Skeletal muscle tissue (tissue), 4 donors: ENCODE data around the gene ST3GAL4. TPM values are rescaled to one million over a fixed set of nuclear protein-coding genes. Genes with fewer than 3 reads are reported as not detected.
"Not testable (repeated sequence)": the region's sequence is repeated elsewhere in the genome, so short reads cannot be mapped to it uniquely, and the experiment has no call there.

Experiments used
- H3K27ac ChIP-seq: one replicate; pipeline ENCODE4 v1.7.0; 2013; ENCODE audit warnings: mild to moderate bottlenecking, low read depth, low read length, inconsistent platforms
- H3K27me3 ChIP-seq, 3 donors: one replicate each; pipeline ENCODE4 v1.7.0; 2013; ENCODE audit warnings: low read length in 3 of 3; ENCODE audit not compliant: control insufficient read depth in 3 of 3, insufficient read depth in 3 of 3
- H3K36me3 ChIP-seq, 3 donors: one replicate each; pipeline ENCODE4 v1.7.0; 2013; ENCODE audit warnings: low read length in 3 of 3; ENCODE audit not compliant: control insufficient read depth in 3 of 3, insufficient read depth in 3 of 3
- H3K4me1 ChIP-seq, 3 donors: one replicate each; pipeline ENCODE4 v1.7.0; 2013; ENCODE audit warnings: low read length in 3 of 3, mild to moderate bottlenecking in 3 of 3; ENCODE audit not compliant: control insufficient read depth in 3 of 3, insufficient read depth in 3 of 3
- H3K4me3 ChIP-seq, 3 donors: one replicate each; pipeline ENCODE4 v1.7.0; 2013; ENCODE audit warnings: low read length in 3 of 3
- H3K9ac ChIP-seq, 3 donors: one replicate each; pipeline ENCODE4 v1.7.0; 2013; ENCODE audit warnings: low read length in 3 of 3, mild to moderate bottlenecking in 3 of 3, moderate library complexity in 2 of 3, low read depth in 1 of 3
- H3K9me3 ChIP-seq, 3 donors: one replicate each; pipeline ENCODE4 v1.7.0; 2013; ENCODE audit warnings: low read length in 3 of 3; ENCODE audit not compliant: control insufficient read depth in 3 of 3
- total RNA-seq: library from RNA; depleted of rRNA; stranded (reverse); fragments of >200 nt; gene quantifications from one replicate; pipeline ENCODE4 v1.2.3, GENCODE V29; 2014
- donor health status: Osteomylitis.

The ST3GAL4 gene
- total RNA-seq, 1 donor from 2014 or later: 20.9 TPM

GRCh38 chr11:126344141-126345080, 11.1 kb upstream of the ST3GAL4 start:
- Histone ChIP-seq H3K9ac (no peak overlapping the region), H3K27me3 (no peaks in the 10 kb centered on the region), H3K36me3 (peaks cover 21 to 34% (median 29%) of the 10 kb centered on the region in 3 donors), H3K27ac (no peak overlapping the region), H3K4me1 (peaks cover 43 to 53% (median 51%) of the 10 kb centered on the region in 3 donors), H3K9me3 (no peaks in the 10 kb centered on the region), H3K4me3 (no peak overlapping the region)

GRCh38 chr11:126345283-126345682, 10.2 kb upstream of the ST3GAL4 start:
- Histone ChIP-seq H3K9ac (no peak overlapping the region), H3K36me3 (peaks cover 21 to 34% (median 29%) of the 10 kb centered on the region in 3 donors), H3K4me3 (no peak overlapping the region), H3K27ac (peak overlapping the region; percentile 50), H3K9me3 (no peaks in the 10 kb centered on the region), H3K4me1 (peaks cover 36 to 45% (median 43%) of the 10 kb centered on the region in 3 donors), H3K27me3 (no peaks in the 10 kb centered on the region)

- Histone ChIP-seq H3K4me3 (no peak overlapping the region), H3K27ac (peak overlapping the region; percentile 50), H3K27me3 (no peaks in the 10 kb centered on the region), H3K36me3 (peaks cover 21 to 34% (median 29%) of the 10 kb centered on the region in 3 donors), H3K4me1 (peaks cover 31 to 38% (median 37%) of the 10 kb centered on the region in 3 donors), H3K9me3 (no peaks in the 10 kb centered on the region), H3K9ac (no peak overlapping the region)
These were observed 9.5 kb upstream of the ST3GAL4 start for GRCh38 chr11:126345759-126346585.

GRCh38 chr11:126346586-126346940, 8.9 kb upstream of the ST3GAL4 start:
- H3K4me3 ChIP-seq: no peak overlapping the region
- H3K9ac ChIP-seq: no peak overlapping the region
- H3K4me1 ChIP-seq: peaks cover 25 to 35% (median 33%) of the 10 kb centered on the region in 3 donors

GRCh38 chr11:126346946-126347345, 8.5 kb upstream of the ST3GAL4 start:
- H3K36me3 ChIP-seq: peaks cover 21 to 34% (median 26%) of the 10 kb centered on the region in 3 donors
- peak overlapping the region; percentile 50 for H3K27ac ChIP-seq
- H3K4me3 ChIP-seq, H3K9ac ChIP-seq, H3K27me3 ChIP-seq, H3K9me3 ChIP-seq: not testable (repeated sequence)
- H3K4me1 ChIP-seq: peaks cover 26 to 33% (median 32%) of the 10 kb centered on the region in 3 donors

More at GRCh38 chr11:126346586-126346940, 8.9 kb upstream of the ST3GAL4 start:
- Histone ChIP-seq H3K9me3 (no peaks in the 10 kb centered on the region), H3K27me3 (no peaks in the 10 kb centered on the region), H3K27ac (peak overlapping the region; percentile 50), H3K36me3 (peaks cover 21 to 34% (median 28%) of the 10 kb centered on the region in 3 donors)

- H3K9ac ChIP-seq: no peak overlapping the region
- H3K4me1 ChIP-seq: peaks cover 28 to 36% (median 34%) of the 10 kb centered on the region in 3 donors
- no peaks in the 10 kb centered on the region for H3K9me3 ChIP-seq
- H3K36me3 ChIP-seq: peaks cover 21 to 34% (median 26%) of the 10 kb centered on the region in 3 donors
- no peaks in the 10 kb centered on the region for H3K27me3 ChIP-seq
- H3K4me3 ChIP-seq: no peak overlapping the region
- H3K27ac ChIP-seq: no peak overlapping the region
These were observed 7.5 kb upstream of the ST3GAL4 start for GRCh38 chr11:126347751-126348668.

GRCh38 chr11:126348806-126349582, 6.5 kb upstream of the ST3GAL4 start:
- Histone ChIP-seq H3K4me1 (peaks cover 28 to 38% (median 36%) of the 10 kb centered on the region in 3 donors), H3K36me3 (peaks cover 11 to 24% (median 16%) of the 10 kb centered on the region in 3 donors), H3K27me3 (no peaks in the 10 kb centered on the region), H3K9me3 (no peaks in the 10 kb centered on the region), H3K9ac (no peak overlapping the region), H3K27ac (peak overlapping the region; percentile 7), H3K4me3 (peak overlapping the region in 1 of 3 donors; percentile 32)

GRCh38 chr11:126350836-126351235, 4.7 kb upstream of the ST3GAL4 start:
- peaks cover 36 to 49% (median 43%) of the 10 kb centered on the region in 3 donors for H3K4me1 ChIP-seq
- H3K9ac ChIP-seq: no peak overlapping the region
- no peaks in the 10 kb centered on the region for H3K27me3 ChIP-seq
- no peaks in the 10 kb centered on the region for H3K9me3 ChIP-seq
- no peak overlapping the region for H3K4me3 ChIP-seq
- no peak overlapping the region for H3K27ac ChIP-seq
- peaks cover 0 to 7% (median 3%) of the 10 kb centered on the region in 3 donors for H3K36me3 ChIP-seq
